IMR-90 (cell line): ENCODE measurements around the gene CCDC102B.

ENCODE experiments used
- CHD1 ChIP-seq: IDR thresholded peaks from 2 replicates; pipeline ENCODE4 v1.6.1; 2012; ENCODE audit warnings: low read depth, low read length, improper control_type of control experiment
- MXI1 ChIP-seq: IDR thresholded peaks from 2 replicates; pipeline ENCODE4 v1.6.1; 2012; ENCODE audit warnings: low read depth, mild to moderate bottlenecking, low read length, moderate library complexity, borderline replicate concordance
- NFE2L2 ChIP-seq: fragments of 150-350 bp; IDR thresholded peaks from 2 replicates; pipeline ENCODE4 v1.6.1; 2016; ENCODE audit warnings: low read depth, mild to moderate bottlenecking, low read length
- POLR2A ChIP-seq: IDR thresholded peaks from 2 replicates; pipeline ENCODE4 v1.6.1; 2012; ENCODE audit warnings: mild to moderate bottlenecking, low read depth, low read length
- RAD21 ChIP-seq: IDR thresholded peaks from 2 replicates; pipeline ENCODE4 v1.6.1; 2012; ENCODE audit warnings: low read length, improper control_type of control experiment
- RFX5 ChIP-seq: IDR thresholded peaks from 2 replicates; pipeline ENCODE4 v1.8.0; 2012; ENCODE audit warnings: low read depth, mild to moderate bottlenecking, low read length, moderate library complexity
- USF2 ChIP-seq: fragments of 150-350 bp; IDR thresholded peaks from 2 replicates; pipeline ENCODE4 v1.6.1; 2017; ENCODE audit warnings: mild to moderate bottlenecking, antibody characterized with exemption, low read length, low read depth
- TF ChIP-seq, protein P1 (sequence below): conservative IDR thresholded peaks from 2 replicates; pipeline ENCODE4 v1.5.1; 2012; ENCODE audit warnings: mild to moderate bottlenecking, low read depth, low read length, improper control_type of control experiment

DNA sequence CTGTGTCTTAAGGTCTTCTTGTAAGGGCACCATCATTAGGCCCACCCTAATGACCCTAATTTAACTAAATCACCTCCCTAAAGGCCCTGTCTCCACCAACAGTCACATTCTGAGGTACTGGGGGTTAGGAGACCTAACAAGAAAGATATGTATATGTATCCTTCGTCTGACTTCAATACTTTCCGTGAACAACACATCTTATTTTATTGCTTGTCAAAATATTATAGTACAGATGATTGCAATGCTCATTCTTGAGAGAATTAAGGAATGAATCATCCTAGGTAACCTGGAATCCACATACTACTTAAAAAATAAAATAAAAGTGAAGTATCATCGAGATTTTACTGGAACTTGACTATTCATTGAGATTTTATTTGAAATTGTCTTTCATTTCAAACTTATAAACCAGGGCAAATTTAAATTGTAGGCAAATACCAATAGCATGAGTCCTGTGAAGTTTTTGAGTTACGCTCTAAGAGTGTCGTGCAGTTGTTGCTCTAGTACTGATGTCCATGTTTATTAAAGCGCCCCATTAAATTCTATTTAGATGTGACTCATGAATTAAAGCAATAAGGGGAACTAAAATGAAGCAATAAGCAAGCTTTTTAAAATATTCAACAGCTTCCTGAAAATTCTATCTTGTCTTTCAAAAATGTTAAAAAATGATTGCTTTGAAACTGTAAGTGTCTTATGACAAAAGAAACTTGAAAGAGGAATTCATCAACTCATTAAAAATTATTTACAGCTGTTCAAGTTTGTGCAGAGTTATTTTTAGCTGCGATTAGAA lies 40.0 kb downstream of the CCDC102B start:
- TF ChIP-seq, protein P1, sequence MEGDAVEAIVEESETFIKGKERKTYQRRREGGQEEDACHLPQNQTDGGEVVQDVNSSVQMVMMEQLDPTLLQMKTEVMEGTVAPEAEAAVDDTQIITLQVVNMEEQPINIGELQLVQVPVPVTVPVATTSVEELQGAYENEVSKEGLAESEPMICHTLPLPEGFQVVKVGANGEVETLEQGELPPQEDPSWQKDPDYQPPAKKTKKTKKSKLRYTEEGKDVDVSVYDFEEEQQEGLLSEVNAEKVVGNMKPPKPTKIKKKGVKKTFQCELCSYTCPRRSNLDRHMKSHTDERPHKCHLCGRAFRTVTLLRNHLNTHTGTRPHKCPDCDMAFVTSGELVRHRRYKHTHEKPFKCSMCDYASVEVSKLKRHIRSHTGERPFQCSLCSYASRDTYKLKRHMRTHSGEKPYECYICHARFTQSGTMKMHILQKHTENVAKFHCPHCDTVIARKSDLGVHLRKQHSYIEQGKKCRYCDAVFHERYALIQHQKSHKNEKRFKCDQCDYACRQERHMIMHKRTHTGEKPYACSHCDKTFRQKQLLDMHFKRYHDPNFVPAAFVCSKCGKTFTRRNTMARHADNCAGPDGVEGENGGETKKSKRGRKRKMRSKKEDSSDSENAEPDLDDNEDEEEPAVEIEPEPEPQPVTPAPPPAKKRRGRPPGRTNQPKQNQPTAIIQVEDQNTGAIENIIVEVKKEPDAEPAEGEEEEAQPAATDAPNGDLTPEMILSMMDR: no peak
- TF ChIP-seq CHD1 (no peak), RAD21 (no peak), RFX5 (no peak), MXI1 (no peak), POLR2A (no peak), NFE2L2 (no peak), USF2 (no peak)
